ENCODE results near the gene MED14.

DNA sequence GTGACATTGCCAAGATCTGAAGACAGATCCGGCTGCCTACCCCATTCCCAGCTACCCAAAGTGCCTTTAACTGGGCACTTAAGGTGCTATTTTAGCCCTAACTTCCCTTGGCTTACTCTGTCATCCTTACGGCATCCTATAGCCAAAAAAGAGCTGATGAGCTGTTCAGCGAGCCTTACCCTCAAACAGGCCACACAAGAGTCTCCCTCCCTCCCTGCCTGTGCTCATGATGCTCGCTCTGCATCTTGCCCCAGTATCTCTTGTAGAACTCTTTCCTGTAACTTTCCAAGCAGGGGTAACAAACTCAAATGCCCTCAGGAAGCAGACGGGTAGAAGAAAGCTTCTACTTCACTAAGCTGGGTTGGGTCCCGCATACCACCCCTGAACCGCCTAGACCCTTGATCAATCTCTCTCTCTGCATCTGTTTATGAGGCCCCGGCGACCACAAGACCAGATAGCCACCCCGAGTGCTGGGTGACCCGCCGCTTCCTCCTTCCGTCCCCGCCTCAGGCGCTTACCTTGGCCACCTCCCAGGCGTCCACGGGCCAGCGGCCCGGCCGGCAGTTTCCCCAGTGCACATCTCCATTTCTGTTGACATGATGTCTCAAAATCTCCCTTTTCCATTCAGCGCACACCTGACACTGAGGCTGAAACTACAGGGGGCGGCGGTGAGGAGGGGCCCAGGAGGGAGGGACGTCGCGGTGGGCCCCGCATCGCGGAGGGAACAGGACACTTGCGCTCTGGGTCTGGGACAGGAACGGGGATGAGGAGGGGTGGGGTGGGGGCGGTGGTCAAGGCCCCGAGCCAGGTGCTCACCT lies 88.6 kb downstream of the MED14 start:
- TF ChIP-seq ZFP30 (CRISPR knock-in tag; IDR thresholded peaks at IDR 0.05) (no peak), PATZ1 (CRISPR knock-in tag; IDR thresholded peaks at IDR 0.05; ENCODE audit: borderline replicate concordance) (no peak), CSDC2 (CRISPR knock-in tag; IDR thresholded peaks at IDR 0.05) (no peak), TSHZ2 (CRISPR knock-in tag; IDR thresholded peaks at IDR 0.05) (no peak), OSR1 (CRISPR knock-in tag; IDR thresholded peaks at IDR 0.05) (no peak), PPARA (CRISPR knock-in tag; IDR thresholded peaks at IDR 0.05; ENCODE audit: borderline replicate concordance) (no peak), CREB5 (CRISPR knock-in tag; IDR thresholded peaks at IDR 0.05; ENCODE audit: low read depth) (no peak), ARNTL (CRISPR knock-in tag; IDR thresholded peaks at IDR 0.05; ENCODE audit: borderline replicate concordance, low read depth) (no peak), TCF4 (CRISPR knock-in tag; IDR thresholded peaks at IDR 0.05; ENCODE audit: borderline replicate concordance) (no peak), SNAI2 (CRISPR knock-in tag; IDR thresholded peaks at IDR 0.05) (no peak), RARB (CRISPR knock-in tag; IDR thresholded peaks at IDR 0.05) (no peak), ISL1 (CRISPR knock-in tag; IDR thresholded peaks at IDR 0.05) (no peak)
